Activated T-helper 2 cell treated with anti-CD3 and anti-CD28 coated beads, Interferon-gamma antibody, Interleukin-2, Interleukin-4, amounts not matched to agents 10 μg/mL and 5 μg/mL and 100 μg/mL, durations not matched to agents 14 hours and 24 hours and 36 hours (primary cell): ENCODE results near the gene SERTAD2. TPM values are rescaled to one million over a fixed set of nuclear protein-coding genes. Genes with fewer than 3 reads are reported as not detected.
A peak's percentile ranks its signal among the peaks of the same experiment; 100 is the strongest.

Source experiments
- DNase-seq: peaks from one replicate; pipeline ENCODE4 v3.0.0; 2021; ENCODE audit warnings: low spot score
- H3K27ac Mint-ChIP-seq: one replicate; pipeline ENCODE4 v1.8.0; 2021; ENCODE audit warnings: mixed read lengths
- H3K27me3 Mint-ChIP-seq: one replicate; pipeline ENCODE4 v1.8.0; 2021; ENCODE audit warnings: low read depth, mixed read lengths
- H3K36me3 Mint-ChIP-seq: one replicate; pipeline ENCODE4 v1.8.0; 2021; ENCODE audit warnings: low read depth, mixed read lengths
- H3K4me1 Mint-ChIP-seq: one replicate; pipeline ENCODE4 v1.8.0; 2021; ENCODE audit warnings: low read depth, mixed read lengths
- H3K4me3 Mint-ChIP-seq: one replicate; pipeline ENCODE4 v1.8.0; 2021; ENCODE audit warnings: low read depth, mild to moderate bottlenecking, moderate library complexity, mixed read lengths
- H3K9me3 Mint-ChIP-seq: one replicate; pipeline ENCODE4 v1.8.0; 2021; ENCODE audit warnings: mixed read lengths
- intact Hi-C: fragments of 100-400 bp; cut with micrococcal nuclease; formaldehyde crosslinking; loops from one replicate; pipeline ENCODE4 v1.15.1; 2023
- total RNA-seq: library from RNA; stranded (reverse); gene quantifications from 2 replicates; pipeline ENCODE4 v1.2.3, GENCODE V29; 2022

SERTAD2 gene
- total RNA-seq, 1 donor from 2014 or later: 31.0 TPM

DNA sequence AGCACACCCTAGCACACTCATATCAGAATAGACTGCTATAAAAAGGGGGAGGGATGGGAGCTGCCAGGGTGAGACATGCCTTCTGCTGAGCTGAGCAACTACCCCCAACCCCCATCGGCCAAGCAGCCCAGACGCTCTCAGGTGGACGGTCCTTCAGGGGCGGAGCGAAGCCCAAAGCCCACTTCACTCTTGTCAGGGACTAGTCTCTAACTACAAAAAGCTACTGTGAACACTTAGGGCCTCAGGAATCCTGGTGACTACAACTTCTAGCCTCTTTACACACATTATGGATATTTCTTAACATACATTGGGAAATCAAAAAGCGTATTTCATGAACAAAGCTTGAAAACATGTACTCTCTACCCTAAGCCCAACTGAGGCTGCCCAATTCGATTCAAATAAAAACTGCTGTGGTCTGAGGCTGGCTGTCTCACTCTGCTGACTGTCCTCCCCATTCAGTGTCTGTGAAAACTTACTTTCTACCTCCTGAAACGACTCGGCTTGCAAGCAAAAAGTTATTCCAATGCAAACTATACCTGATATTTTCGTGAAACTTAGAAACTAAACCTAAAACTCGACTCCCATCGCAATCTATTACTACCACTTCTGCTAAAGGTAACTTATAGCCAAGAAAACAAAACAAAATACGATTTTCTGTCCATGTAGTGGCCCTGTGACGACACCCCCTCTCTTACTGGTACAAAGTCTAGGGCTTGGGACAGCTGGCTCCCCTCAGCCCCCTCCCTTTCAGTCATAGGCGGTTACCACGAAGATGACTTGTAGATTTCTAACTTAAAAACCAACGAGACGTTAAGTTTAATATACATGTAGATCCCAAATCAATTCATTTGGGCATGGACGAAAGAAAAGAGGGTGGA is 1.2 kb downstream of the SERTAD2 start:
- no peak for DNase-seq
- Mint-ChIP-seq H3K4me3 (peak overlapping the region; percentile 91), H3K27ac (peak overlapping the region; percentile 90), H3K36me3 (no peaks in the 10 kb centered on the region), H3K9me3 (no peaks in the 10 kb centered on the region), H3K27me3 (no peaks in the 10 kb centered on the region), H3K4me1 (peaks cover 64% of the 10 kb centered on the region)
- intact Hi-C loops: loop anchor here (1.0 to 10.0 kb wide), 4 partner anchors 46 to 440 kb away; no protein-coding TSS in a partner anchor

DNA sequence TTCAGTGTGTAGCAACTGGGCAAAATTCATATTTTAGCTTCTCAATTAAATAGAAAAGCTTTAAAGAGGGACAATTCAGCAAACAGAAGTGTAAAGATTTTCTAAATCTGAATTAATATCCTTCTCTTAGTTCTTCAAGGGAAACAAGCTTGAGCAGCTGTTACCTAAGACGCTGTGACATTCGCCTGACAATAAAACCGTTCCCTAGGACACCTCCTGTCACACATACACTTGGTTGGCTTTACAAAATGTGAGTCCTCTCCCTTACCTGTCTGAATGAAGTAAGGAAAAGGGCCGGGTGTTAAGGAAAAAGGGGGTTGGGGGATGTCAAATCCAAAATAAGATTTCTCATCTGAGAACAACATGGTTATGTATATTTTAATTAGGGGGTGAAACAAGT is 2.1 kb downstream of the SERTAD2 start:
- no peaks in the 10 kb centered on the region for H3K9me3 Mint-ChIP-seq
- no peaks in the 10 kb centered on the region for H3K27me3 Mint-ChIP-seq
- peaks cover 69% of the 10 kb centered on the region for H3K4me1 Mint-ChIP-seq
- H3K36me3 Mint-ChIP-seq: no peaks in the 10 kb centered on the region
- H3K4me3 Mint-ChIP-seq: peak overlapping the region; percentile 91
- intact Hi-C loops: loop anchor here (5.0 to 10.0 kb wide), 2 partner anchors 327 to 439 kb away; no protein-coding TSS in a partner anchor
- no peak for DNase-seq
- no peak overlapping the region for H3K27ac Mint-ChIP-seq

DNA sequence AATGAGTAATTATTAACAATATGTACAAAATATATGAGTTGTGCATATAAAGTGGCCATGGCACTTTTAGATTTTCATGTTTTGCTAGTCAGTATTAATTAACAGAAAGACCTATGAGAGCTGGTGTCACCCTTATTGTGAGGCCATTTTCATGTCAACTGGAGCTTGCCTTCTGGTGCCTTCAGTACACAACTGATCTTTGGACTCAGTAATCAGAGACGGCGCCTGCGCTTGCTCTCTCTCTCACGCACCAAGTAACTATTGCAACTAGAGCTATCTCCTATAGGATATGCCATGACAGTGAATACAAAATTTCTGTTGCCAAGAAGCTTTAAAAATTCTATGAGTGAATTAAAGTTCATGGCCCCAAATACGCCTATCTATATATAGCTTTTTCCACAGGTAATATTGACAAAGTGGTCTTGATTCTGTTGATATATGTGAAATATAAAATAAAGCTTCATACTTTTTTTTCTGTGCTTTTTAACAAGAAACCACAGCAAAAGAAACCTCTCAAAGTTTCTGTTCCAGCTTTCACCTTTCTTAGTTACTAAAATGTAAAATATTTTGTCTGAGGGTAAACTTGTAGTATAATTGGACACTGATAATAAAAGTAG is 2.9 kb downstream of the SERTAD2 start:
- intact Hi-C loops: loop anchor here (5.0 to 10.0 kb wide), 2 partner anchors 326 to 439 kb away; no protein-coding TSS in a partner anchor
- DNase-seq: no peak
- Mint-ChIP-seq H3K9me3 (no peaks in the 10 kb centered on the region), H3K27me3 (no peaks in the 10 kb centered on the region), H3K4me1 (peaks cover 69% of the 10 kb centered on the region), H3K36me3 (no peaks in the 10 kb centered on the region), H3K27ac (no peak overlapping the region), H3K4me3 (no peak overlapping the region)

DNA sequence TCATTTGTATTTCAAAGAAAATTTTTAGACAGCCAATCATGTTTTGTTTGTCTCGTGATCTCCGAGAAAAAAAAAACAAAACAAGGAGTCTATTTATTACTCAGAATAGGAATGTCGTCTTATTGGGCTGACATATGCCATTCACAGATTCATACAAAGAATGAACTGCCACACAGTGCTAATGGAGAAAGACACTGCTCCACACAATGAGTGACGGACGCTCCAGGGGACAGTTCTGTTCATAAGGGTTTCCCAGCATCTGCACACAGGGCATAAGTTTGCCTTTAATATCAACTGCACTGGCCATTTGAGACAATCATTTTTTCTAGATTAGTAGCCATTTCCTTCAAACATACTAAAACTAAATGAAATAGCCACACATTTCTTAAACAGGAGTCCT is 3.4 kb downstream of the SERTAD2 start:
- peaks cover 64% of the 10 kb centered on the region for H3K4me1 Mint-ChIP-seq
- no peaks in the 10 kb centered on the region for H3K27me3 Mint-ChIP-seq
- intact Hi-C loops: loop anchor here (5.0 to 10.0 kb wide), 2 partner anchors 325 to 438 kb away; no protein-coding TSS in a partner anchor
- no peaks in the 10 kb centered on the region for H3K36me3 Mint-ChIP-seq
- no peak overlapping the region for H3K27ac Mint-ChIP-seq
- H3K9me3 Mint-ChIP-seq: no peaks in the 10 kb centered on the region
- no peak overlapping the region for H3K4me3 Mint-ChIP-seq
- no peak for DNase-seq

DNA sequence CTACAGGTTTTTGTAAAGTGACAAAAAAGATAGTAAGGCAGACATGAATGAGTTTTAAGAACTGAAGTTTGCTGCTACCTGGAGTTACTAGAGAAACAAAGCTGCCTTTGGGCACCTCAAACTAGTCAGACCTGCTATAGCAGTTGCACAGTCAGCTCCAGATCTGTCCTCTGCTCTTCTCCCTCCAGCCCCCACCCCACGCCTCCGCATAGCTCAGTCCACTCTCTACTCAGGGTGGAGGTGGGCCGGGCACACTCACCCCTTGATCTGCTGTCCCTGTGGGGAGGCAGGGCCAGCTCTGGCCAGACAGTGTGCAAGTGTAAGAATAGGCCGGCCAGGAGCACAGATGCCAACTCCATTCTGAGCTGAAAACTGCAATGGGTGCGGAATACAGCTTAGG is 4.1 kb downstream of the SERTAD2 start:
- intact Hi-C loops: loop anchor here (5.0 to 10.0 kb wide), 2 partner anchors 325 to 437 kb away; no protein-coding TSS in a partner anchor
- H3K4me3 Mint-ChIP-seq: peak overlapping the region; percentile 31
- peak overlapping the region; percentile 62 for H3K27ac Mint-ChIP-seq
- no peaks in the 10 kb centered on the region for H3K9me3 Mint-ChIP-seq
- no peaks in the 10 kb centered on the region for H3K27me3 Mint-ChIP-seq
- peaks cover 63% of the 10 kb centered on the region for H3K4me1 Mint-ChIP-seq
- DNase-seq: no peak
- no peaks in the 10 kb centered on the region for H3K36me3 Mint-ChIP-seq

DNA sequence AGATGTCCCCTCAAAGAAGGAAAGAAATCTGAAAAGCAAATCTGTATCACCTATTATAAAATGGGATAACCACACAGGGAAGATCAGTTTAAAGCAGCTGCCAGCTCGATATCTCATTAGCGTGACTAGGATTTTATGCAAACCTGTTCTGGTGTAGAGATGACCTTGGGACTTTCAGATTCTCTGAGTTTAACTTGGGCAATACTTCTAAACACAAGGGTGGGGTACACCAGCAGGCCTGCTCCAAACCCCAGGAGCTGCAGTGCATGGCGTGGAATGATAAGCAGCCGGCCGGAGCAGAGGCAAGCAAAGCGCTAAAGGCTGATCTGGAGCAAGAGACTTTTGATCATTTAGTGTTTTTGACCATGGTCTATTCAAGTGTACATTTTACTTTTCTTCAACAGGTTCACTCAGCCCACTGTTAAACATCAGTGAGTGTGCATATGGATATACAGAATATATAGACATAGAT is 4.7 kb downstream of the SERTAD2 start:
- intact Hi-C loops: no loop called here
- H3K4me1 Mint-ChIP-seq: peaks cover 66% of the 10 kb centered on the region
- H3K27me3 Mint-ChIP-seq: no peaks in the 10 kb centered on the region
- H3K36me3 Mint-ChIP-seq: no peaks in the 10 kb centered on the region
- no peak for DNase-seq
- no peak overlapping the region for H3K4me3 Mint-ChIP-seq
- H3K27ac Mint-ChIP-seq: no peak overlapping the region
- H3K9me3 Mint-ChIP-seq: no peaks in the 10 kb centered on the region

DNA sequence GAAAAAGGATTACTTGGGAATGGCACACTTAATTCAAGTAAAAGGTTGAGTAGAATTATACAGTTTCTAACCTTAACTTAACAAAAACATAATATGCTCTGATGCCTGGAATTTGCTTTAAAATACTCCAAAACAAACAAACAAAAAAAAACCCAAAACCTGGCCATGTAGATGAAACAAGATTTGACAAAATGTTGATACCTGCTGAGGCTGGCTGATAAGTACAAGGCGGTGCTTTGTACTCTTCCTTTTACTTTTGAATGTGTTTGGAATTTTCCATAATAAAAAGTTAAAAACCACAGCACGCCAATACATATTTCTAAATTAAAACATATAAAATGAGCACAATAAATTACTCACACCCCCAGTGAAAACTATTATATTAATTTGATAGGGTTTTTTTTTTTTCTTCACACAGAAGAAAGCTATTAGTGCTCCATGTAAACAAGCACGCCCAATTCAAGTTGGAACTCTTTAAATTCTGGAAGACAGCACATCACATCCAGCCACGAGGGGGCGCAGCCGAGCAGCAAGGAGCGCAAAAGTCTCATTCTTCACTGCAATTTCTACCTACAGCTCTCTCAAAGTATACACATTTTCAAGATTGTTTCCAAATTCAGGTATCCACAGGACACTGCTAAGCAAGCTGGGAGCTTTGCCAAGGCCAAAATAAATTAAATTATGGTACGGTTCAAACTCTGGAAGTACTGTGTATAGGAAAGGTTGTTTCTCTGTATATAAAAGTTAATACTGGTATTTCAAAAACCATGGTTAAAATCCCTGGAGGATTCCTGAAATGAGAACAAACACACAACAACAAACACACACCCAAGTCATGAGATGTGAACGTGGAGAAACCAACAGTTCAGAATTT is 7.5 kb downstream of the SERTAD2 start:
- intact Hi-C loops: loop anchor here (1.0 to 2.0 kb wide), 4 partner anchors 104 to 219 kb away; no protein-coding TSS in a partner anchor
- Mint-ChIP-seq H3K4me3 (no peak overlapping the region), H3K27me3 (no peaks in the 10 kb centered on the region), H3K4me1 (peaks cover 71% of the 10 kb centered on the region), H3K36me3 (peaks cover 9% of the 10 kb centered on the region), H3K27ac (no peak overlapping the region), H3K9me3 (no peaks in the 10 kb centered on the region)
- DNase-seq: peak; percentile 76

DNA sequence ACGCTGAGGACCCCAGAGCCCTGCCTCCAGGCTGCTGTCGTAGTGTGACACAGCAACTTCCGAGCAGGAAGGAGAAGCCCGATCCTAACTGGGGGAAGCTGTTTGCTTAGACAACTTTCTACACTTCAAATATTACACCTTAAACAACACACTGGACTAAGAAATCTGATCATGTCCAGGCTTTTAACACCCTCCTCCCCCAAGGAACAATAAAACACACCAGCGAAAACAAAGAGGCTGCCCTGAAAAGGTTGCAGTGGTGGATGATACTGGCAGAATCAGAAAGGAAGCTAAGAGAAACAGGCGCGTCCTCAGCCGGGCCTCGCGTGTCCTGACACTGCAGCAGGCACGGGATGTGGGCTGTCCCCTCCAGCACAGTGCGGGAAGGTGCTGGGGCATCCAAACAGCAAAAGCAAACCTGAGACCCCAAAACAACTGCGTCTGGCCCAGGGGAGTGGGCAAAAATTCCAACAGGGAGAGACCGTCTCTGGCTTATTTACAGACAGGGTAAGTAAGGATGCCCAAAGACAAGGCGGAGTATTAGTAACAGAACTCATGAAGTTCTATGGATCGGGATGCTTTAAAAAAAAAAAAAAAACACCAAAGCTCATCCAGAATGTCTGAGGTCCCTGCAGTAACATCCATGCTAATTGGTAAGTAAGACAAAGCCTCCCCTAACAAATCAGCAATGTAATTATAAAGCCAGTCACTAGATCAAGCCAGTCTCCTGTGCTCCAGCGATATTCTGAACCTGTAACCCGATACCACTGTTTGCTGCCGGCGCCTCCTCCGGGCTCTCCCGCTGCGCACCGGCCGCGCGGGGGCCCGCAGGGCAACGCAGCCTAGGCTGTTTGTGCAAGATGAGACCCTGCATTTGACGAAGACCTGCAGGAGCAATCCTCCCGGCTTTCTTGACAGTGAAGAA is 9.0 kb downstream of the SERTAD2 start:
- Mint-ChIP-seq H3K4me1 (peaks cover 74% of the 10 kb centered on the region), H3K36me3 (peaks cover 12% of the 10 kb centered on the region), H3K27me3 (no peaks in the 10 kb centered on the region), H3K4me3 (peak overlapping the region; percentile 87), H3K27ac (peak overlapping the region; percentile 92), H3K9me3 (no peaks in the 10 kb centered on the region)
- peak; percentile 53 for DNase-seq
- intact Hi-C loops: loop anchor here (2.0 kb wide), 1 partner anchor 122 kb away; no protein-coding TSS in a partner anchor

DNA sequence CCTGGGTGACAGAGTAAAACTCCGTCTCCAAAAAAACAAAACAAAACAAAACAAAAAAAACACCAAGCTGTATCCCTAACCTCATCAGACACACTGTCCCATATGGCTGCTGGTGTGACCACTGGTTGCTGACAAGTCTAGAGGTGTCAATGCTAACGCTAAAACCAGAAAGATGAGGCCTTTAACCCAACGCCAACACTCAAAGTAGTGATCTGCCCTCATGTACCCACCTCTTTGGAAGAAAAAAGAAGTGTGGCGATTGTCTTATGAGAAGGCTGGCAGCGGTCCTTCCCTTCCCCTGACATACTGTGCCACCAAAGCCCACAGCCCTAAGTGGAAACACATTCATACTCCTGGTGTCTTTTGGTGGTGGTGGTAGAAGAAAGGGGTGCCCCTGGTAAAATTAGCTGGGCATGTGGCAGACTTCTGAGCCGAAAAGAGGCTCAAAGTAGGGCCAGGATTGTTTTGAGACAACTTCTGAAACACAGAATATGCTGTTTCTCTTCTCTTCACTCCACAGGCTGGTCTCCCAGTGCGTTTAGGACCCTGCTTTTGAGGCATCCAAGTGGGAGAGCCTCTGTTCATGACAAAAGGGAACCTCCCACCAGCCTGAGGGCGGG is 9.8 kb downstream of the SERTAD2 start:
- peaks cover 12% of the 10 kb centered on the region for H3K36me3 Mint-ChIP-seq
- intact Hi-C loops: loop anchor here (2.0 kb wide), 1 partner anchor 121 kb away; no protein-coding TSS in a partner anchor
- peak overlapping the region; percentile 92 for H3K27ac Mint-ChIP-seq
- H3K4me1 Mint-ChIP-seq: peaks cover 70% of the 10 kb centered on the region
- H3K4me3 Mint-ChIP-seq: peak overlapping the region; percentile 87
- no peaks in the 10 kb centered on the region for H3K9me3 Mint-ChIP-seq
- H3K27me3 Mint-ChIP-seq: no peaks in the 10 kb centered on the region
- DNase-seq: no peak

DNA sequence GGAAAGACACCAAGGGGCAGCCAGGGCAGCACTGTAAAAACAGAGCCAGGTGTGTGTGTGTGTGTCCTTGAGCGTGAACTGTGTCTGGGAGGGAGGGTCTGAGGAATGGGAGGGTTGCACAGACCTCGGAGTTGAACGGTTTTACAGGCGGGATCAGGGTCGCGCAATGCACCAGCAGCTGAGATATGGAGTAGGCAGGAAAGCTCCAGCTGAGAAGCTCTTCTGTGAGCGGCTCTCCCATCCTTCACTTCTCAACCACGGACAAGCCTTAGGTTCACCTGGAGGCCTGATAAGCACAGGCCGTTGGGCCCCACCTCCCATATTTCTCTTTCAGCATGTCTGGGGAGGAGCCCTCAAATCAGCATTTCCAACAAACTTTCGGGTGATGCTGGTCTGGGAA is 12.1 kb downstream of the SERTAD2 start:
- Mint-ChIP-seq H3K36me3 (peaks cover 24% of the 10 kb centered on the region), H3K27ac (no peak overlapping the region), H3K4me3 (no peak overlapping the region), H3K27me3 (no peaks in the 10 kb centered on the region), H3K4me1 (peaks cover 75% of the 10 kb centered on the region), H3K9me3 (no peaks in the 10 kb centered on the region)
- no peak for DNase-seq
- intact Hi-C loops: no loop called here
